ENCODE results near the gene HOXC11.

GRCh38 chr12:54012631-54013409 is 39.9 kb downstream of the HOXC11 start:
- TF ChIP-seq CTCF (conservative IDR thresholded peaks at IDR 0.05) = no peak
- TF ChIP-seq EZH2 (IDR thresholded peaks at IDR 0.05; ENCODE audit: low read depth) = no peak
